ENCODE results near the gene KCNQ2.

DNA sequence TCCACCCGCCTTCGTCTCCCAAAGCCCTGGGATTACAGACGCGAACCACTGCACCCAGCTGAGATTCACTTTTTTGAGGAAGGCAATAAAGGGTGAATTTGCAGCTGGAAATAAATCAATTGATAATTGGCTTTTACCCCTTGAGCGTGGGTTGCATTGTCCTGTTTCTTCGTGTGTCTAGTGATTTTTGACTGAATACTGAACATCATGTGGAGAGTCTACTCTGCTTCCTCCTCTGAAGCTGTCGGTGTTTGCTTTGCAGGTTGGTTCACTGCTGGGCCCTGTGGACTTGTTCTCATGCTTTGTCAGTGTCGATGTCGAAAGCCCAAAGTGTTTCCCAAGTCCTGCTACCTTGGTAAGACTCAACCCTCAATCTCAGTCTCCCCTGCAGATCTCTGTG lies 32.2 kb upstream of the KCNQ2 start:
- TF ChIP-seq CTCF (IDR thresholded peaks at IDR 0.05) (no peak), POLR2A (IDR thresholded peaks at IDR 0.05) (no peak)
